ENCODE data around the gene STXBP5L.
"Not testable (repeated sequence)": the region's sequence is repeated elsewhere in the genome, so short reads cannot be mapped to it uniquely, and the experiment has no call there.

STXBP5L gene

DNA sequence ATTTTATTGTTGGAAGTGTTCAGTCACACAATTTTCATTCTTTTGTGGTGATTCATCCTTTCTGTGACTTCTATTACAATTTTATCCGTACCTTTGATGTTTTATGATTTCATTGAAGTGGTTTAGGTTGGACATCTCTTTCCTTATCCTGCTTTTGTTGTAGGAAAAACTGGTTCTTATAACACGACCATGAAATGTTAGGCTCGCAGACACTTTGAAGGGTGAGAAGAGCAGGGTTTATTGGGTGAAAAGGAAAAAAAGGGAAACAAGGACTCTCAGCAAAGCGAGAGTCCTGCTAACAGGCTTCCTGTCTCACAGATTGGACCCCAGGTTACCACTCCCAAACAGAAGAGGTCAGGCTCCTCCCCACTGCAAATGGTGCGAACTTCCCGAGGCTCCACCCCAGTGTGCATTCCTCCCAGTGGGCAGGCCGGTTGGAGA is 257.4 kb downstream of the STXBP5L start:
- H3K27ac ChIP-seq (ENCODE audit: low read length) = no peak overlapping the region
- H3K79me2 ChIP-seq (ENCODE audit: low read length) = no peaks in the 10 kb centered on the region
- H3K9me3 ChIP-seq (ENCODE audit: insufficient read depth, low read length) = no peaks in the 10 kb centered on the region
- H3K36me3 ChIP-seq (replicated peaks; ENCODE audit: low read depth, low read length) = no peaks in the 10 kb centered on the region
- no peaks in the 10 kb centered on the region for H4K20me1 ChIP-seq (ENCODE audit: insufficient read depth, low read length)
- no peaks in the 10 kb centered on the region for H3K4me1 ChIP-seq (ENCODE audit: low read length)
- no peak overlapping the region for H3K4me2 ChIP-seq (ENCODE audit: low read length)
- TF ChIP-seq, protein P1, sequence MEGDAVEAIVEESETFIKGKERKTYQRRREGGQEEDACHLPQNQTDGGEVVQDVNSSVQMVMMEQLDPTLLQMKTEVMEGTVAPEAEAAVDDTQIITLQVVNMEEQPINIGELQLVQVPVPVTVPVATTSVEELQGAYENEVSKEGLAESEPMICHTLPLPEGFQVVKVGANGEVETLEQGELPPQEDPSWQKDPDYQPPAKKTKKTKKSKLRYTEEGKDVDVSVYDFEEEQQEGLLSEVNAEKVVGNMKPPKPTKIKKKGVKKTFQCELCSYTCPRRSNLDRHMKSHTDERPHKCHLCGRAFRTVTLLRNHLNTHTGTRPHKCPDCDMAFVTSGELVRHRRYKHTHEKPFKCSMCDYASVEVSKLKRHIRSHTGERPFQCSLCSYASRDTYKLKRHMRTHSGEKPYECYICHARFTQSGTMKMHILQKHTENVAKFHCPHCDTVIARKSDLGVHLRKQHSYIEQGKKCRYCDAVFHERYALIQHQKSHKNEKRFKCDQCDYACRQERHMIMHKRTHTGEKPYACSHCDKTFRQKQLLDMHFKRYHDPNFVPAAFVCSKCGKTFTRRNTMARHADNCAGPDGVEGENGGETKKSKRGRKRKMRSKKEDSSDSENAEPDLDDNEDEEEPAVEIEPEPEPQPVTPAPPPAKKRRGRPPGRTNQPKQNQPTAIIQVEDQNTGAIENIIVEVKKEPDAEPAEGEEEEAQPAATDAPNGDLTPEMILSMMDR (IDR thresholded peaks at IDR 0.05; ENCODE audit: low read depth, low read length) = no peak
- TF ChIP-seq EZH2phosphoT487 (IDR thresholded peaks at IDR 0.05; ENCODE audit: low read depth) = no peak
- H3K9ac ChIP-seq (ENCODE audit: low read length) = no peak overlapping the region
- H3K27me3 ChIP-seq (ENCODE audit: low read depth, low read length) = no peaks in the 10 kb centered on the region
- no peak overlapping the region for H2AFZ ChIP-seq (ENCODE audit: low read depth, low read length)
- no peak overlapping the region for H3K4me3 ChIP-seq (ENCODE audit: low read length)

DNA sequence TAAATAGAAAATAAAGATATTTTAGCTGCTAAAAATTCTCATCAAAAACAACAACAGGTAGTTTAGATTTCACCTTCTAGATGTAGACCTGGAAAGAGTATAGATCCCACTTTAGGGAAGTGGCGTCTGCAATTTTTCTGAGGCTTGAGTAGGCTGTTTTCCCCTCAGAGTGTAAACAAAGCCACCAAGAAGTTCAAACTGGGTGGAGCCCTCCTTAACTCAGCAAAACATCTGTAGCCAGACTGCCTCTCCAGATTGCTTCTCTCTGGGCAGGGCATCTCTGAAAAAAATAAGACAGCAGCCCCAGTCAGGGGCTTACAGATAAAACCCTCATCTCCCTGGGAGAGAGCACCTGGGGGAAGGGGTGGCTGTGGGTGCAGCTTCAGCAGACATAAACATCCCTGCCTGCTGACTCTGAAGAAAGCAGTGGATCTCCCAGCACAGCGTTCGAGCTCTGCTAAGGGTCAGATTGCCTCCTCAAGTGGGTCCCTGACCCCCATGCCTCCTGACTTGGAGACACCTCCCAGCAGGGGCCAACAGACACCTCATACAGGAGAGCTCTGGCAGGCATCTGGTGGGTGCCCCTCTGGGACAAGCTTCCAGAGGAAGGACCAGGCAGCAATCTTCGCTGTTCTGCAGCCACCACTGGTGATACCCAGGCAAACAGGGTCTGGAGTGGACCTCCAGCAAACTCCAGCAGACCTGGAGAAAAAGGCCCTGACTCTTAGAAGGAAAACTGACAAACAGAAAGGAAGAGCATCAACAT is 259.6 kb downstream of the STXBP5L start:
- no peaks in the 10 kb centered on the region for H4K20me1 ChIP-seq (ENCODE audit: insufficient read depth, low read length)
- H3K4me1 ChIP-seq (ENCODE audit: low read length) = no peaks in the 10 kb centered on the region
- H3K27ac ChIP-seq (ENCODE audit: low read length) = no peak overlapping the region
- H3K9ac ChIP-seq (ENCODE audit: low read length) = no peak overlapping the region
- H3K79me2 ChIP-seq (ENCODE audit: low read length) = no peaks in the 10 kb centered on the region
- TF ChIP-seq, protein P1 (IDR thresholded peaks at IDR 0.05; ENCODE audit: low read depth, low read length) = no peak
- TF ChIP-seq EZH2phosphoT487 (IDR thresholded peaks at IDR 0.05; ENCODE audit: low read depth) = no peak
- H3K4me2 ChIP-seq (ENCODE audit: low read length) = no peak overlapping the region
- H3K36me3 ChIP-seq (replicated peaks; ENCODE audit: low read depth, low read length) = no peaks in the 10 kb centered on the region
- H3K4me3 ChIP-seq (ENCODE audit: low read length) = no peak overlapping the region
- H3K27me3 ChIP-seq (ENCODE audit: low read depth, low read length) = no peaks in the 10 kb centered on the region
- H3K9me3 ChIP-seq (ENCODE audit: insufficient read depth, low read length) = no peaks in the 10 kb centered on the region
- no peak overlapping the region for H2AFZ ChIP-seq (ENCODE audit: low read depth, low read length)

DNA sequence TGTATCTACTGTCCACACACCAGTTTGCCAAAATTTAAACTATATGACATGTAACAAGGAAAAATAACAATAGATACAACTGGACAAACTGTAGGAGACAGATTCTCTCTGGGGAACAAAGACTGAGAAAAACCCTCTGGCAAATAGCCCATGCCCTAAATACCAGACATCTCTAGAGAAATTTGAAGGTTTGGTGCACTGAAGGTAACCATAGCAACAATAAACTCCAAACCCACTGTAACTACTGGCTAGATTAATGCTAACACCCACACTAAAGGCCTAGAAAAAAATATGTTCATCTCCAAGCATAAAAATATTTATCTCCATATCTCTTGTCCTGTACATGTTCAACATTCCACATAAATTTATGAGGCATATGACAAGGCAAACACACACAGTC is 267.1 kb downstream of the STXBP5L start:
- Histone ChIP-seq H2AFZ (ENCODE audit: low read depth, low read length) (no peak overlapping the region), H3K4me2 (ENCODE audit: low read length) (no peak overlapping the region), H3K27me3 (ENCODE audit: low read depth, low read length) (no peaks in the 10 kb centered on the region), H3K27ac (ENCODE audit: low read length) (no peak overlapping the region), H4K20me1 (ENCODE audit: insufficient read depth, low read length) (no peaks in the 10 kb centered on the region), H3K4me1 (ENCODE audit: low read length) (no peaks in the 10 kb centered on the region), H3K9ac (ENCODE audit: low read length) (no peak overlapping the region), H3K9me3 (ENCODE audit: insufficient read depth, low read length) (no peaks in the 10 kb centered on the region), H3K79me2 (ENCODE audit: low read length) (no peaks in the 10 kb centered on the region), H3K4me3 (ENCODE audit: low read length) (no peak overlapping the region), H3K36me3 (replicated peaks; ENCODE audit: low read depth, low read length) (no peaks in the 10 kb centered on the region)
- TF ChIP-seq EZH2phosphoT487 (IDR thresholded peaks at IDR 0.05; ENCODE audit: low read depth) = no peak
- TF ChIP-seq, protein P1 (IDR thresholded peaks at IDR 0.05; ENCODE audit: low read depth, low read length) = no peak

DNA sequence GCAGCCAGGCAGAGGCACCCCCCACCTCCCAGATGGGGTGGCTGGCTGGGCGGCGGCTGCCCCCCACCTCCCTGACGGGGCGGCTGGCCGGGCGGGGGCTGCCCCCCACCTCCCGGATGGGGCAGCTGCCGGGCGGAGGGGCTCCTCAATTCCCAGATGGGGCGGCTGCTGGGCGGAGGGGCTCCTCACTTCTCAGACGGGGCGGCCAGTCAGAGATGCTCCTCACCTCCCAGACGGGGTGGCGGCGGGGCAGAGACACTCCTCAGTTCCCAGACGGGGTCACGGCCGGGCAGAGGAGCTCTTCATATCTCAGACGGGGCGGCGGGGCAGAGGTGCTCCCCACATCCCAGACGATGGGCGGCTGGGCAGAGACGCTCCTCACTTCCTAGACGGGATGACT is 282.6 kb downstream of the STXBP5L start:
- not testable (repeated sequence) for H3K4me2 ChIP-seq (ENCODE audit: low read length); H4K20me1 ChIP-seq (ENCODE audit: insufficient read depth, low read length); H3K9me3 ChIP-seq (ENCODE audit: insufficient read depth, low read length); H3K4me1 ChIP-seq (ENCODE audit: low read length); H3K36me3 ChIP-seq (replicated peaks; ENCODE audit: low read depth, low read length); H3K27me3 ChIP-seq (ENCODE audit: low read depth, low read length); H3K27ac ChIP-seq (ENCODE audit: low read length); H3K9ac ChIP-seq (ENCODE audit: low read length); H3K79me2 ChIP-seq (ENCODE audit: low read length); H2AFZ ChIP-seq (ENCODE audit: low read depth, low read length); H3K4me3 ChIP-seq (ENCODE audit: low read length)

Measured in OCI-LY3 (cell line).